HG03575 (cell line): ENCODE measurements around the gene CHRM1.

Source experiments
- ATAC-seq: cut with Tn5 transposase; IDR thresholded peaks from one replicate; pipeline ENCODE4 v1.9.1; 2021; ENCODE audit not compliant: unreplicated experiment, insufficient number of reproducible peaks, low FRiP score; ENCODE audit errors: extremely low read depth

CHRM1 gene

GRCh38 chr11:62928011-62928410, 6.8 kb upstream of the CHRM1 start:
- no peak for ATAC-seq

DNA sequence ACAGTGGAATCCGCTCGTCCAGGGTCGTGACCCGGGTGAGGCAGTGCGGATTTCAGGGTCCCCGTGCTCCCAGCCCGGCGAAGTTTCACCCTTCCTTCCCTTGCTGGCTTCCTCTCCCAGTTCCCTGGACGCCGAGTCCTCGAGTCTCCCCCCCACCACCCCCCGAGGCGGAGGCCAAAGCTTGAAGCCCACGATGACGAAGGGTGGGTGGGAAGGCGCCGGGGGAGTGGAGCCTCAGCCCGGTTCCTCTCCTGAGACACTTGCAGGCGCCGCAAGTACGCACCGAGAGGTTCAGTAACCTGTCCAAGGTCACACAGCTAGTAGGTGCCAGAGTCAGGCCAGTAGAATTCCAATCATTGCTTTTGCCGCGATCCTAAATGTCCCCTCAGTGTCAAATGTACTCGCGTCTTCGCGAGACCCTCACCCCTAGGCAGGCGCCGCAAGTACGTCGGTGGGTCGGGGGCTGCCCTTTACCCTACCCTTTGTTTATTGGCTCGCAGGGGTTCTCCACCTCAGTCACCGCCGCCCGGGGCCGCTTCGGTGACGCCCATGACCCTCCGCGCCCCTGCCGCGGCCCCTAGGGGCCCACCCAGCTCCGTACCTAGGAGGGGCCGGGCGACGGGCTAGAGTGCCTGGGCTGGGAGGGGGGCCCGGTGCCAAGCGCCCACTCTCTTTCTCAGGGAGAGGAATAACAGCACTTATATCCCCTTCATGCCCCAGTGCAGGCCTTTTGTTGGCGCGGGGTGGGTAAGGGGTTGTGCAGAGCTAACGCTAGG, 5.7 kb upstream of the CHRM1 start:
- no peak for ATAC-seq

- ATAC-seq, result no peak
Observed at GRCh38 chr11:62925745-62926679, 4.8 kb upstream of the CHRM1 start.

DNA sequence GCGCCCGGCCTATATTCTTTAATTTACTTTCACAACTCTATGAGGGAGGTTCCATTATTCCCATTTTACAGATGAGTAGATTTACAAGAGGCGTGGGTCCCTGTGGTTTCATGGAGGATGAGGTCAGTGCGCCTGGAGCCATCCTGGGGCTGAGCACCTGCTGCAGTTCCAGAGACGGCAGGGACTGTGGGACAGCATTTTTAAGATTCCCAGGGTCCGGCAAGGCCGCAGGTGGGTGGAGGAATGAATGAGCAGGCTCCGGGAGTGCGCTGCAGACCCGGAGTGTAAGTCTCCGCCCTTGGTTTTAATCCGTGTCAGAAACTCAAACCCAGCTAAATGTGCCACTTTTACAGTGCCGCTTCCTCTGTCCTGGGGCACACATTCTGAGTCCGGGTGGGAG, 4.1 kb upstream of the CHRM1 start:
- no peak for ATAC-seq

DNA sequence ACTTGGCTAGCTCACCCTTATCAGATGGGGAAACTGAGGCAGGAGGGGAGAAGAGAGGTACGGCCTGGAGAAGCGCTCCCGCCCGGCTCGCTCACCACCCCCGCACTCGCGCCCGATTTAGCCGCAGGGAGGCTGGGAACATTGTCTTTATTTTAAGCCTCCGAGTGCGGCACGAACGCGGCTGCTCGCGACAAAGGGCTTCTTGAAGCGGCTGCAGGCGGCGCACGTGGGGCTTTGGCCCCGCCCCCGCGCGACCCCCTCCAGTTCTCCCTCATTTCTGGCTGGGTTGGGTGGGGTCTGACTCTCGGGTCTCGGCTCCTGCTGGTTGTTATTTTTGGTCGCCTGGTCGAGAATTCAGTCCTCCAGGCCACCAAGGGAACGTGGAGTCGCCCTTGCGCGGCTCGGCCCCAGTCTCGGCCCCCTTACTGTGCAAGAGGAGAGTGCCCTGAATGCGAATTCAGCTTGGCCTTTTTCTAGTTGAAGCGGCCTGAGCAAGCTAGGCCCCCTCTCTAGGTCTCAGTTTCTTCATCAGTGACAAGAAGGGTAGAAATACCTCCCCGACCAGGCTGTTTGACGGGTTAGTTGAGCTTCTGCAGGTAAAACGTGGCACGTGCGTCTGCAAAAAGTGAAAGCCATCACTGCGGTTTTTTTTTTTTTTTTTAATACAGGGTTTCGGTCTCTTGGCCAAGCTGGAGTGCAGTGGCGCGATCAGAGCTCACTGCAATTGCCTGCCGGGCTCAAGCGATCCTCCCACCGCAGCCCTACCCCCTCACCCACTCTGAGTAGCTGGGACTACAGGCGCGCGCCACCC, 2.6 kb upstream of the CHRM1 start:
- ATAC-seq, result no peak

DNA sequence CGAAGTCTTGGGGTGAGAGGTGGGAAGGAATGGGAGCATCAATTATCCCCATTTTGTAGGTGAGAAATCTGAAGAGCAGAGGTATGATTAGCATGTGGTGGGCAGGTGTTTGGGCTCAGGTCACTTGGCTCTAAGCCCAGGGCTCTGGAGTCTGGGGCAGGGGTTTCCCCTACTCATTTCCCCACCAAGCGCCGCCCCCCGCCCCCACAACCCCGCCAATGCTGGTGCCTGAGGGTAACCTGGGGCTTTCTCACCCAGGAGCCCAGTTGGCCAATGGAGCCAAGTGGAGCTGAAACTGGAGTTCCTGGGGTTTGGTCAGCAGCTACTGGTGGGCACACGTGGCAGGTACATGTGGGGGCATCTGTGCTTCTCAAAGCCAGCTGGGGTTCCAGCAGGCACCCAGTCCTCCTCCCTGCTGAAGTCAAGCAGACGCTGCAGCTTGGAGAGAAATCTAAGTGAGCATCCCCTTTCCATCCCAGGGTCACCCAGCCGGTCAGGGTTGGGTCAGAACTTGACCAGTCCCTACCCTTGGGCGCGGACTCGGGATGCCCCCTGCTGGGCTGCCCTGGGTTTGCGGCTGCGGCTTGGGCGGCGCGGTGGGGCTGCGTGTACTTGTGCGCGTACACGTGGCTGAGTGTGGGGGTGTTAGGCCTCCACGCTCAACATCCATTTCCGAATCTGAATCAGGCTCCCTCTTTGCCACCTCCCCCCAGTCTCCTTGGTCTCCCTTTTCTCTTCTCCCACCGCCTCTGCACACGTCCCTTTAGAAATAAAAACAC, 1.7 kb upstream of the CHRM1 start:
- no peak for ATAC-seq

DNA sequence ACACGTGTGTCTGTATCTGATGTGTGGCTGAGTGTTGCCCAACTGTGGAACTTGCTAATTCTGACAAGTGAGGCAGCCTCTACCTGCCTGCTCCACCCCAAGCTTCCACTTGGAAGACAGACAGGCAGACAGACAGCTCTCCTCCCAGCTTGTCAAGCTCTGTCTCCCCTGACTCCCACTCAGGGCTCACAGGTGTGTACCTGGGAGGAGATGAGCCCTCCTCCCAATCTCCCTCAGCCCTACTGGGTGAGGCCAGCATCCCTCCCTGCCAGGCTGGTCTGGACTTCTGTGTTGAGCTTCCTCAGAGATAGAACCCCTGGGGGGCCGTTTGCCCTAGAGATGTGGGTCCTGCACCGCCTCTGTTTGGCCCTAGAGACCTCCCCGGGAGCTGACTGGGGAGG, 1.0 kb upstream of the CHRM1 start:
- no peak for ATAC-seq

GRCh38 chr11:62921573-62922188, 518 bp upstream of the CHRM1 start:
- ATAC-seq, result no peak

- ATAC-seq, result no peak
Observed at GRCh38 chr11:62919898-62920640, 1.1 kb downstream of the CHRM1 start.

DNA sequence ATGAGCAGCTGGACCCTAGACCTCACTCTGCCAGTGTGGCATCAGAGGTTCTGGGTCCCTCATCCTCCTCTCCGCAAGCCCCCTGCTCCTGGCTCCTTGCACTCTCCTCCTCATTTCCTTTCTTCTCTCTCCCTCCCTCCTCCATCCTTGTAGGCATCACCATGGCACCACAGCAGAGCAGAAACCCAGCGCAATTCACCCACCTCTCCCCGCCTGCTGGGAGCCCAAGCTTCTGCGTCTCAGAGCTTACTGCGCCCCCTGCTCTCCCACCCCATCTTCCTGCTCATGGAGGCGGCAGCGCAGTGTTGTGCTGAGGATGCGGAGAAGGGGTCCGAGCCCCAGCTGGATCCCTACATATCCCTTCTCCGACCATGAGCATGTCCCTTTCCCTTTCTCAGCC, 1.7 kb downstream of the CHRM1 start:
- no peak for ATAC-seq

DNA sequence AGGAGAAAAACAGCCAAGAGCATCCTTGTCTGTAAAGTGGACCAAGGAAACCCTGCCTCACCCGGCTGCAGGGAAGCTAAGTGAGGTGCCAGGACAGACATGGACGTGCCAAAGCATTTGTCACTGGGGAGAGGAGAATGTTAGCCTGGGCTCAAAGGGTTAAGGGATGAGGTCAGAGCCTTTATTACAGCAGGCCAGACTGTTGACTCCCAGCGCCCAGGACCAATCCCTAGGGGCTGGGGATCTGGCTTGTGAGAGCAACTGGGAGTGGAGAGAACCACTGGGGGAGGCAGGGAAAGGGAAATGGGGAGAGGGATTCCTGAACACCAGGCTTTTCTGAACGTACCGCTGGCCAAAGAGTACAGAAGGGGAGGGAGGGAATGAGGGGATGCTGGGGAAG, 2.6 kb downstream of the CHRM1 start:
- ATAC-seq, result no peak

GRCh38 chr11:62917906-62918502, 3.2 kb downstream of the CHRM1 start:
- no peak for ATAC-seq

- no peak for ATAC-seq
Observed at GRCh38 chr11:62914416-62914815, 6.7 kb downstream of the CHRM1 start.

DNA sequence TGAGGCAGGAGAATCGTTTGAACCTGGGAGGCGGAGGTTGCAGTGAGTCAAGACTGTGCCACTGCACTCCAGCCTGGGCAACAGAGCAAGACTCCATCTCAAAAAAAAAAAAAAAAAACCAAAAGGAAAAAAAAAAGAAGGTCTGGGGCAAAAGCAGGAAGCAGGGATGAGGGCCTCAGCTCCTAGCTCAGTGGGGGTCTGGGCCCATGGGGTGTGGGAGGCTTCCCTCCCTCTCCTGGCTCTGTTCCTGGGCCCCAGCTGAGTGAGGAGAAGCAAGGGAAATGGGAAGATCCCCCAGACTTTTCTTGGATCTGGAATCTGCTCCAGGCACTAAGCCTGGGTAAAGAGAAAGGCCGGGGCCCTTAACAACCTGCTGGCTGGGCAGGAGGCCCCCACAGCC, 8.9 kb downstream of the CHRM1 start:
- no peak for ATAC-seq

DNA sequence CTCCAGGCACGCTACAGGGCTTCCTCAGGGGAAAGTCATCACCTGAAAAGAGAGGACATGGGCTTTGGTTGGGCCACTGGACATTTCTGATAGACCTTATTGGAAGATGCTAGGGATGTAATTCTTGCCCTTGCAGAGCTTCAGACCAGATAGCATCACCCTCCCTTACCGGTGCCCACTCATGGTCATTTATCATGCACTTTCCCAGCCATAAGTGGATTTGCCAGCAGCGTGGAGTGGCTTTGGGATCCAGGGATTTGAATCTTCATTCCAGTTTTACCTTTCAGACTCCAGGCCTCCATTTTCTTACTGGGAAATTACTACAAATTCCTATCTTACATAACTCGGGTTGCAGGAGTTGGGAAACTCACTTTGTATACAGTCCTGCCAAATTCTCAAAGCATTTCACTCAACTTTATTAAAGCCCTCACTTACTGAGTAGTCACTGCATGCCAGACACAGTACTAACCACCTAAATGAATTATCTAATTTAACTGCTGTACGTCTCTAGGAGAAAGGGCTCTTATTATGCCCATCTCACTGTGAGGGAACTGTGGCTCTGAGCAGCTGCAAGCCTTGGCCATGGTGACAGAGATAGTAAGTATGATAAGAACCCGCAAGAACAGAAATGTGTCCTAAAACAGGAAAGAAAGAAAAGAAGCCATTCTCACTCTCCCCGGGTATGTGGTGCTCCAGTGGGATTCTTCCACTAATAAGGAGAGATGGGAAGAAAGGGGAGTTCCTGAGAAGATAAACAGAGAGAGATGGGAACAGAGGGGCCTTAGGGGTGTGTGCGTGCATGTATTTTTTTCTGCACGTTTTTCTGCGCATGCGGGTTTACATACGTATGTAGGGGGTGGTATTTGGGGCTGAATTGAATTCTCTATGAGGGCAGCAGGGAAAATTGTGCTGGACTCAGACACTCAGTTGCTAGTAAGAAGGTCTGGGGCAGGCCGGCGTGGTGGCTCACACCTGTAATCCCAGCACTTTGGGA, 9.7 kb downstream of the CHRM1 start:
- no peak for ATAC-seq

GRCh38 chr11:62910141-62910882, 10.9 kb downstream of the CHRM1 start:
- ATAC-seq, result no peak
